A673 (cell line): Measurements from ENCODE around the gene ALX4.

Experiments used
- EZH2 ChIP-seq: fragments of 200-600 bp; sonication (generic); IDR thresholded peaks from 2 replicates; pipeline ENCODE4 v1.6.1; 2017; ENCODE audit warnings: borderline replicate concordance, low read depth, mild to moderate bottlenecking, mixed read lengths, antibody characterized with exemption, low read length; ENCODE audit not compliant: poor library complexity, severe bottlenecking
- TF ChIP-seq, protein P1 (sequence below): fragments of 300-800, 200-600 bp; sonication (generic); conservative IDR thresholded peaks from 2 replicates; pipeline ENCODE4 v1.5.1; 2017; ENCODE audit warnings: low read depth, mild to moderate bottlenecking, antibody characterized with exemption, low read length, moderate library complexity, mixed read lengths

DNA sequence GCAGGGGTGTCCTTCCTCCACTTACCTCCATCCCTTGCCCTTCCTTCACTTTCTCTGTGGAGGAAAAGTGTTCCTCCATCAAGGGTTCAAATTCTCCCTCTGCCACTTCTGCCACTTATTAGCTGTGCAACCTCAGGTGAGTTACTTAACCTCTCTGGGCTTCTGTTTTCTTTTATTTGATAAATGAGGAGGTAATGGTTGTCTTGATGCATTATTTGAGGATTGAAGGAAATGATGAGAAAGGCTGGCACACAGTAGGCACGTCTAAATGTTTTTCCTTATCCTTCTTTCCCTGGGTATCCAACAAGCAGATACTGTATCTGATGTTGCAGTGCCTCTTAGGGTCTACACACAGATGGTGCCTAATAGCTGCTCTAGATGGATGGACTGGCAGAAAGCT lies 14.3 kb upstream of the ALX4 start:
- no peak for TF ChIP-seq EZH2
- TF ChIP-seq, protein P1, sequence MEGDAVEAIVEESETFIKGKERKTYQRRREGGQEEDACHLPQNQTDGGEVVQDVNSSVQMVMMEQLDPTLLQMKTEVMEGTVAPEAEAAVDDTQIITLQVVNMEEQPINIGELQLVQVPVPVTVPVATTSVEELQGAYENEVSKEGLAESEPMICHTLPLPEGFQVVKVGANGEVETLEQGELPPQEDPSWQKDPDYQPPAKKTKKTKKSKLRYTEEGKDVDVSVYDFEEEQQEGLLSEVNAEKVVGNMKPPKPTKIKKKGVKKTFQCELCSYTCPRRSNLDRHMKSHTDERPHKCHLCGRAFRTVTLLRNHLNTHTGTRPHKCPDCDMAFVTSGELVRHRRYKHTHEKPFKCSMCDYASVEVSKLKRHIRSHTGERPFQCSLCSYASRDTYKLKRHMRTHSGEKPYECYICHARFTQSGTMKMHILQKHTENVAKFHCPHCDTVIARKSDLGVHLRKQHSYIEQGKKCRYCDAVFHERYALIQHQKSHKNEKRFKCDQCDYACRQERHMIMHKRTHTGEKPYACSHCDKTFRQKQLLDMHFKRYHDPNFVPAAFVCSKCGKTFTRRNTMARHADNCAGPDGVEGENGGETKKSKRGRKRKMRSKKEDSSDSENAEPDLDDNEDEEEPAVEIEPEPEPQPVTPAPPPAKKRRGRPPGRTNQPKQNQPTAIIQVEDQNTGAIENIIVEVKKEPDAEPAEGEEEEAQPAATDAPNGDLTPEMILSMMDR: no peak
